Neural cell (in vitro differentiated cells): ENCODE measurements around the gene CDH16. TPM values are rescaled to one million over a fixed set of nuclear protein-coding genes. Genes with fewer than 3 reads are reported as not detected.

ENCODE experiments used
- H2AFZ ChIP-seq: fragments of 200-600, 300-800 bp; sonication (generic), shearing (Covaris generic); 2 replicates; pipeline ENCODE4 v1.6.0; 2014; ENCODE audit warnings: low read depth, mild to moderate bottlenecking, antibody characterized with exemption, low read length, moderate library complexity
- H3F3A ChIP-seq: fragments of 200-600 bp; shearing (Covaris generic); 2 replicates; pipeline ENCODE4 v1.6.1; 2016; ENCODE audit warnings: mild to moderate bottlenecking, moderate library complexity, mixed read lengths, antibody characterized with exemption, low read length; ENCODE audit not compliant: insufficient read depth, poor library complexity, severe bottlenecking
- H3K27ac ChIP-seq: fragments of 200-600, 300-800 bp; sonication (generic), shearing (Covaris generic); 2 replicates; pipeline ENCODE4 v1.5.1; 2014; ENCODE audit warnings: mild to moderate bottlenecking, low read length, moderate library complexity
- H3K27me3 ChIP-seq: fragments of 300-800, 200-600 bp; sonication (generic), shearing (Covaris generic); 2 replicates; pipeline ENCODE4 v1.6.0; 2014; ENCODE audit warnings: mild to moderate bottlenecking, low read depth, low read length, moderate library complexity; ENCODE audit not compliant: insufficient read depth
- H3K36me3 ChIP-seq: fragments of 300-800, 200-600 bp; sonication (generic), shearing (Covaris generic); 2 replicates; pipeline ENCODE4 v1.5.1; 2014; ENCODE audit warnings: mild to moderate bottlenecking, antibody characterized with exemption, low read length, moderate library complexity; ENCODE audit not compliant: insufficient read depth
- H3K4me2 ChIP-seq: fragments of 300-800, 200-600 bp; sonication (generic), shearing (Covaris generic); 2 replicates; pipeline ENCODE4 v1.6.0; 2014; ENCODE audit warnings: mild to moderate bottlenecking, low read length
- H3K4me3 ChIP-seq: fragments of 300-800, 200-600 bp; sonication (generic), shearing (Covaris generic); 2 replicates; pipeline ENCODE4 v1.5.1; 2014; ENCODE audit warnings: mild to moderate bottlenecking, low read length, moderate library complexity
- H3K79me2 ChIP-seq: fragments of 200-600 bp; shearing (Covaris generic); replicated peaks from 2 replicates; pipeline ENCODE4 v1.6.0; 2014; ENCODE audit warnings: mild to moderate bottlenecking, low read length, moderate library complexity; ENCODE audit not compliant: insufficient read depth
- H3K9ac ChIP-seq: fragments of 300-800, 200-600 bp; sonication (generic), shearing (Covaris generic); 2 replicates; pipeline ENCODE4 v1.6.1; 2016; ENCODE audit warnings: mild to moderate bottlenecking, low read length, mixed read lengths
- H3K9me2 ChIP-seq: fragments of 200-600 bp; shearing (Covaris generic); 2 replicates; pipeline ENCODE4 v1.6.1; 2016; ENCODE audit warnings: mild to moderate bottlenecking, low read length, mixed read lengths; ENCODE audit not compliant: insufficient read depth
- H3K9me3 ChIP-seq: fragments of 200-600, 300-800 bp; sonication (generic), shearing (Covaris generic); 2 replicates; pipeline ENCODE4 v1.6.1; 2016; ENCODE audit warnings: mild to moderate bottlenecking, mixed run types, low read length, moderate library complexity, mixed read lengths
- H4K20me1 ChIP-seq: fragments of 200-600 bp; shearing (Covaris generic); 2 replicates; pipeline ENCODE4 v1.6.1; 2016; ENCODE audit warnings: mild to moderate bottlenecking, mixed run types; ENCODE audit not compliant: insufficient read depth
- EP300 ChIP-seq: fragments of 450-650 bp; conservative IDR thresholded peaks from 2 replicates; pipeline ENCODE4 v1.6.1; 2014; ENCODE audit warnings: antibody characterized with exemption, mild to moderate bottlenecking, moderate library complexity; ENCODE audit not compliant: poor library complexity, severe bottlenecking
- EZH2 ChIP-seq: fragments of 200-600, 300-800 bp; shearing (Covaris generic), sonication (generic); IDR thresholded peaks from 2 replicates; pipeline ENCODE4 v1.6.1; 2014; ENCODE audit warnings: antibody characterized with exemption, low read length, borderline replicate concordance, mild to moderate bottlenecking; ENCODE audit not compliant: insufficient read depth, poor library complexity, severe bottlenecking
- MXI1 ChIP-seq: fragments of 450-650 bp; conservative IDR thresholded peaks from 2 replicates; pipeline ENCODE4 v1.6.1; 2014; ENCODE audit warnings: antibody characterized with exemption, mild to moderate bottlenecking; ENCODE audit not compliant: poor library complexity, severe bottlenecking
- POLR2AphosphoS5 ChIP-seq: IDR thresholded peaks from 2 replicates; pipeline ENCODE4 v1.6.1; 2012
- RAD21 ChIP-seq: fragments of 450-650 bp; conservative IDR thresholded peaks from 2 replicates; pipeline ENCODE4 v1.6.1; 2014; ENCODE audit warnings: antibody characterized with exemption, mild to moderate bottlenecking, moderate library complexity
- SMC3 ChIP-seq: fragments of 450-650 bp; conservative IDR thresholded peaks from 2 replicates; pipeline ENCODE4 v1.6.1; 2014; ENCODE audit warnings: antibody characterized with exemption, mild to moderate bottlenecking, moderate library complexity; ENCODE audit not compliant: poor library complexity
- TAF1 ChIP-seq: IDR thresholded peaks from 2 replicates; pipeline ENCODE4 v1.6.1; 2012; ENCODE audit warnings: low read depth
- polyA plus RNA-seq: library from polyadenylated mRNA; depleted of rRNA; stranded (reverse); fragments of >200 nt; gene quantifications from 2 replicates; pipeline ENCODE4 v1.2.3, GENCODE V29; 2014
- TF ChIP-seq, protein P1 (sequence below): fragments of 450-650 bp; IDR thresholded peaks from 2 replicates; pipeline ENCODE4 v1.5.1; 2014; ENCODE audit warnings: antibody characterized with exemption, mild to moderate bottlenecking, moderate library complexity; ENCODE audit not compliant: poor library complexity, severe bottlenecking
- TF ChIP-seq, protein P2 (sequence below): IDR thresholded peaks from 2 replicates; pipeline ENCODE4 v1.6.1; 2012; ENCODE audit warnings: borderline replicate concordance

CDH16 gene
- polyA plus RNA-seq, 1 donor from 2014 or later = not detected

DNA sequence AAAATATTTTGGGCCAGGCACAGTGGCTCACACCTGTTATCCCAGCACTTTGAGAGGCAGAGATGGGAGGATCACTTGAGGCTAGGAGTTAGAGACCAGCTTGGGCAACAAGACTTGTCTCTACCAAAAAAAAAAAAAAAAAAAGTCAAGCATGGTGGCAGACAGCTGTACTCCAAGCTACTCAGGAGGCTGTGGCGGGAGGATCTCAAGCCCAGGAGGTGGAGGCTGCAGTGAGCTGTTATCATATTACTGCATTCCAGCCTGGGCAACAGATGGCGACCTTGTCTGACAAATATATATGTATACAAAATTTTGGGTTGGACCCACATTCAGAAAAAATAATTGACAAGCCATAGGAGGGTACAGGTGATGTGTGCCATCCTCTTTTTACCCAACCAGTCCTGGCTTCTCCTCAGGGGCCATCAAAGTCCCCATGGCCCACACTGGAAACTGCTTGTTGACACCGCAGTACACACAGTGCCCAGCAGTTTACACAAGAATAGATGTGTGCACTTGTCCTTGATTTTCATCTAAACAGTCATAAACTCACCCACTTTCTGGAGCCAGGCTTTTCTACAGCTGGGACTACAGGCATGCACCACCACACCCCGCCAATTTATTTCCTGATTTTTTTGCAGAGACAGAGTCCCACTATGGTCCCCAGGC is 18.3 kb upstream of the CDH16 start:
- H3K4me3 ChIP-seq = peak overlapping the region; percentile 99
- no peaks in the 10 kb centered on the region for H3K9me3 ChIP-seq
- H4K20me1 ChIP-seq = peaks cover 5% of the 10 kb centered on the region
- H2AFZ ChIP-seq = no peak overlapping the region
- no peak for TF ChIP-seq SMC3
- TF ChIP-seq, protein P1, sequence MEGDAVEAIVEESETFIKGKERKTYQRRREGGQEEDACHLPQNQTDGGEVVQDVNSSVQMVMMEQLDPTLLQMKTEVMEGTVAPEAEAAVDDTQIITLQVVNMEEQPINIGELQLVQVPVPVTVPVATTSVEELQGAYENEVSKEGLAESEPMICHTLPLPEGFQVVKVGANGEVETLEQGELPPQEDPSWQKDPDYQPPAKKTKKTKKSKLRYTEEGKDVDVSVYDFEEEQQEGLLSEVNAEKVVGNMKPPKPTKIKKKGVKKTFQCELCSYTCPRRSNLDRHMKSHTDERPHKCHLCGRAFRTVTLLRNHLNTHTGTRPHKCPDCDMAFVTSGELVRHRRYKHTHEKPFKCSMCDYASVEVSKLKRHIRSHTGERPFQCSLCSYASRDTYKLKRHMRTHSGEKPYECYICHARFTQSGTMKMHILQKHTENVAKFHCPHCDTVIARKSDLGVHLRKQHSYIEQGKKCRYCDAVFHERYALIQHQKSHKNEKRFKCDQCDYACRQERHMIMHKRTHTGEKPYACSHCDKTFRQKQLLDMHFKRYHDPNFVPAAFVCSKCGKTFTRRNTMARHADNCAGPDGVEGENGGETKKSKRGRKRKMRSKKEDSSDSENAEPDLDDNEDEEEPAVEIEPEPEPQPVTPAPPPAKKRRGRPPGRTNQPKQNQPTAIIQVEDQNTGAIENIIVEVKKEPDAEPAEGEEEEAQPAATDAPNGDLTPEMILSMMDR = no peak
- TF ChIP-seq, protein P2, sequence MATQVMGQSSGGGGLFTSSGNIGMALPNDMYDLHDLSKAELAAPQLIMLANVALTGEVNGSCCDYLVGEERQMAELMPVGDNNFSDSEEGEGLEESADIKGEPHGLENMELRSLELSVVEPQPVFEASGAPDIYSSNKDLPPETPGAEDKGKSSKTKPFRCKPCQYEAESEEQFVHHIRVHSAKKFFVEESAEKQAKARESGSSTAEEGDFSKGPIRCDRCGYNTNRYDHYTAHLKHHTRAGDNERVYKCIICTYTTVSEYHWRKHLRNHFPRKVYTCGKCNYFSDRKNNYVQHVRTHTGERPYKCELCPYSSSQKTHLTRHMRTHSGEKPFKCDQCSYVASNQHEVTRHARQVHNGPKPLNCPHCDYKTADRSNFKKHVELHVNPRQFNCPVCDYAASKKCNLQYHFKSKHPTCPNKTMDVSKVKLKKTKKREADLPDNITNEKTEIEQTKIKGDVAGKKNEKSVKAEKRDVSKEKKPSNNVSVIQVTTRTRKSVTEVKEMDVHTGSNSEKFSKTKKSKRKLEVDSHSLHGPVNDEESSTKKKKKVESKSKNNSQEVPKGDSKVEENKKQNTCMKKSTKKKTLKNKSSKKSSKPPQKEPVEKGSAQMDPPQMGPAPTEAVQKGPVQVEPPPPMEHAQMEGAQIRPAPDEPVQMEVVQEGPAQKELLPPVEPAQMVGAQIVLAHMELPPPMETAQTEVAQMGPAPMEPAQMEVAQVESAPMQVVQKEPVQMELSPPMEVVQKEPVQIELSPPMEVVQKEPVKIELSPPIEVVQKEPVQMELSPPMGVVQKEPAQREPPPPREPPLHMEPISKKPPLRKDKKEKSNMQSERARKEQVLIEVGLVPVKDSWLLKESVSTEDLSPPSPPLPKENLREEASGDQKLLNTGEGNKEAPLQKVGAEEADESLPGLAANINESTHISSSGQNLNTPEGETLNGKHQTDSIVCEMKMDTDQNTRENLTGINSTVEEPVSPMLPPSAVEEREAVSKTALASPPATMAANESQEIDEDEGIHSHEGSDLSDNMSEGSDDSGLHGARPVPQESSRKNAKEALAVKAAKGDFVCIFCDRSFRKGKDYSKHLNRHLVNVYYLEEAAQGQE = no peak
- no peak for TF ChIP-seq TAF1
- TF ChIP-seq RAD21 = no peak
- TF ChIP-seq EP300 = no peak
- no peak for TF ChIP-seq EZH2
- no peak for TF ChIP-seq MXI1
- TF ChIP-seq POLR2AphosphoS5 = no peak
- no peak overlapping the region for H3K4me2 ChIP-seq
- H3K27me3 ChIP-seq = no peaks in the 10 kb centered on the region
- no peaks in the 10 kb centered on the region for H3K36me3 ChIP-seq
- H3K9me2 ChIP-seq = no peaks in the 10 kb centered on the region
- no peak overlapping the region for H3K9ac ChIP-seq
- no peaks in the 10 kb centered on the region for H3F3A ChIP-seq
- H3K79me2 ChIP-seq = peaks cover 10% of the 10 kb centered on the region
- no peak overlapping the region for H3K27ac ChIP-seq

DNA sequence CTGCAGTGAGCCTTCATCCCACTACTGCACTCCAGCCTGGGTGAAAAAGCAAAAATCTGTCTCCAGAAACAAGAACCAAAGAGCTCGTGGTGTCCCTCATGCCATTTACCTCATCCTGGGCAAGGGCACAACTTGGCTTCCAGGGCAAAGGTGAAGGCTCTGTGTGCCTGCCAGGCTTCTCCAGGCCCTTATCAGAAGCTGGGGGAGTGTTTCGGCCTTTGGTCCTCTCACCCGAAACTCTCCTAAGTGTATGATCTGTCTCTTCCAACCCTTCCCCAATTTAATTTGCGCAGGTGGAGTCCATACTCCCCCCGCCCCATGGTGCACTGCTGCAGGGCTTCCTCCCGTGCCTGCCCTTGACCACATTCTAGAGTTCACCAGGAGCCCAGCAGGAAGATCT is 17.8 kb upstream of the CDH16 start:
- H3K27ac ChIP-seq = no peak overlapping the region
- TF ChIP-seq, protein P1 = no peak
- TF ChIP-seq EP300 (no peak), SMC3 (no peak), RAD21 (no peak), EZH2 (no peak), MXI1 (no peak), TAF1 (no peak), POLR2AphosphoS5 (no peak)
- TF ChIP-seq, protein P2 = no peak
- no peaks in the 10 kb centered on the region for H3K36me3 ChIP-seq
- H3K9me2 ChIP-seq = no peaks in the 10 kb centered on the region
- no peaks in the 10 kb centered on the region for H3F3A ChIP-seq
- H3K79me2 ChIP-seq = peaks cover 10% of the 10 kb centered on the region
- H3K4me3 ChIP-seq = peak overlapping the region; percentile 99
- peaks cover 5% of the 10 kb centered on the region for H4K20me1 ChIP-seq
- H3K9me3 ChIP-seq = no peaks in the 10 kb centered on the region
- H2AFZ ChIP-seq = no peak overlapping the region
- no peak overlapping the region for H3K9ac ChIP-seq
- no peak overlapping the region for H3K4me2 ChIP-seq
- H3K27me3 ChIP-seq = no peaks in the 10 kb centered on the region
